ENCODE data around the gene MRPS15.
"Not testable (repeated sequence)": the region's sequence is repeated elsewhere in the genome, so short reads cannot be mapped to it uniquely, and the experiment has no call there.

MRPS15 gene

GRCh38 chr1:36463803-36464604, at the start of gene MRPS15:
MRPS15 (minus strand) TSS chr1:36464384; CDS start chr1:36464275, 109 bp downstream.
- DNase-seq (ENCODE audit: low read depth in 2 of 2), result peak; percentile 87

GRCh38 chr1:36512842-36513241, 48.7 kb upstream of the MRPS15 start:
- no peak for DNase-seq (ENCODE audit: low read depth in 2 of 2)

- DNase-seq (ENCODE audit: low read depth in 2 of 2), result no peak
Observed at GRCh38 chr1:36511804-36512798, 47.9 kb upstream of the MRPS15 start.

- not testable (repeated sequence) for DNase-seq (ENCODE audit: low read depth in 2 of 2)
Observed at GRCh38 chr1:36511220-36511619, 47.0 kb upstream of the MRPS15 start.

GRCh38 chr1:36510418-36510817, 46.2 kb upstream of the MRPS15 start:
- no peak for DNase-seq (ENCODE audit: low read depth in 2 of 2)

GRCh38 chr1:36508257-36508656, 44.1 kb upstream of the MRPS15 start:
- DNase-seq (ENCODE audit: low read depth in 2 of 2), result no peak

GRCh38 chr1:36506276-36506920, 42.2 kb upstream of the MRPS15 start:
- no peak for DNase-seq (ENCODE audit: low read depth in 2 of 2)

- DNase-seq (ENCODE audit: low read depth in 2 of 2), result no peak
Observed at GRCh38 chr1:36503733-36504132, 39.5 kb upstream of the MRPS15 start.

GRCh38 chr1:36503159-36503558, 39.0 kb upstream of the MRPS15 start:
- no peak for DNase-seq (ENCODE audit: low read depth in 2 of 2)

GRCh38 chr1:36502616-36503015, 38.4 kb upstream of the MRPS15 start:
- no peak for DNase-seq (ENCODE audit: low read depth in 2 of 2)

- not testable (repeated sequence) for DNase-seq (ENCODE audit: low read depth in 2 of 2)
Observed at GRCh38 chr1:36501911-36502310, 37.7 kb upstream of the MRPS15 start.

- no peak for DNase-seq (ENCODE audit: low read depth in 2 of 2)
Observed at GRCh38 chr1:36497207-36497606, 33.0 kb upstream of the MRPS15 start.

- DNase-seq (ENCODE audit: low read depth in 2 of 2), result no peak
Observed at GRCh38 chr1:36494971-36495370, 30.8 kb upstream of the MRPS15 start.

GRCh38 chr1:36493524-36493923, 29.3 kb upstream of the MRPS15 start:
- no peak for DNase-seq (ENCODE audit: low read depth in 2 of 2)

- DNase-seq (ENCODE audit: low read depth in 2 of 2), result no peak
Observed at GRCh38 chr1:36492491-36492890, 28.3 kb upstream of the MRPS15 start.

GRCh38 chr1:36489258-36490051, 25.3 kb upstream of the MRPS15 start:
- DNase-seq (ENCODE audit: low read depth in 2 of 2), result not testable (repeated sequence)

GRCh38 chr1:36487906-36488305, 23.7 kb upstream of the MRPS15 start:
- no peak for DNase-seq (ENCODE audit: low read depth in 2 of 2)

GRCh38 chr1:36487336-36487725, 23.1 kb upstream of the MRPS15 start:
- not testable (repeated sequence) for DNase-seq (ENCODE audit: low read depth in 2 of 2)

GRCh38 chr1:36486439-36487335, 22.5 kb upstream of the MRPS15 start:
- no peak for DNase-seq (ENCODE audit: low read depth in 2 of 2)

- DNase-seq (ENCODE audit: low read depth in 2 of 2), result no peak
Observed at GRCh38 chr1:36486093-36486438, 21.9 kb upstream of the MRPS15 start.
